Esophagus squamous epithelium (tissue), 5 donors: Measurements from ENCODE around the gene SEMA4D. TPM values are rescaled to one million over a fixed set of nuclear protein-coding genes. Genes with fewer than 3 reads are reported as not detected.

Experiments used
- DNase-seq: peaks from one replicate; lab custom pipeline; 2025; lab: John Stamatoyannopoulos, UW
- H3K27ac ChIP-seq, 4 donors: fragments of 200-600 bp; sonication (generic); one replicate each; pipeline ENCODE4 v1.5.1; 2016 to 2019; ENCODE audit warnings: mild to moderate bottlenecking in 1 of 4
- H3K27me3 ChIP-seq, 4 donors: fragments of 200-600 bp; sonication (generic); 1 replicate in 3 of 4; 2 replicates in 1 of 4; pipeline versions ENCODE4 v1.5.1 to v1.6.0; 2017 to 2021; ENCODE audit warnings: antibody characterized with exemption in 1 of 4
- H3K36me3 ChIP-seq, 3 donors: fragments of 200-600 bp; sonication (generic); one replicate each; pipeline ENCODE4 v1.5.1; 2016 to 2019
- H3K4me1 ChIP-seq, 3 donors: fragments of 200-600 bp; sonication (generic); one replicate each; pipeline ENCODE4 v1.5.1; 2017 to 2019
- H3K4me3 ChIP-seq, 4 donors: fragments of 200-600 bp; sonication (generic); 1 replicate in 3 of 4; 2 replicates in 1 of 4; pipeline ENCODE4 v1.5.1; 2016 to 2019; ENCODE audit warnings: mild to moderate bottlenecking in 2 of 4, moderate library complexity in 1 of 4
- H3K9me3 ChIP-seq, 3 donors: fragments of 200-600 bp; sonication (generic); one replicate each; pipeline ENCODE4 v1.5.1; 2016 to 2019
- CTCF ChIP-seq, 6 experiments: fragments of 450-650 bp in 4 of 6; fragments of 200-600 bp in 2 of 6; sonication (generic) in 2 of 6; IDR thresholded peaks; one replicate each; pipeline ENCODE4 v1.5.1; 2016 to 2019; ENCODE audit warnings: antibody characterized with exemption in 6 of 6, mild to moderate bottlenecking in 4 of 6, moderate library complexity in 4 of 6
- POLR2A ChIP-seq, 4 donors: fragments of 450-650 bp; IDR thresholded peaks; one replicate each; pipeline ENCODE4 v1.6.1; 2017; ENCODE audit warnings: antibody characterized with exemption in 4 of 4, mild to moderate bottlenecking in 4 of 4, moderate library complexity in 3 of 4
- WGBS, 2 donors: methylation state at CpG; one replicate each; pipeline ENCODE4 v1.1.5; 2018; 5-methylcytosine and 5-hydroxymethylcytosine counted together
- intact Hi-C: fragments of 100-400 bp; cut with DNase I; formaldehyde crosslinking; loops from one replicate; pipeline ENCODE4 v1.15.0; 2022
- total RNA-seq, 4 donors: library from RNA; depleted of rRNA; stranded (reverse); fragments of >200 nt; gene quantifications; one replicate each; pipeline ENCODE4 v1.1.0, GENCODE V29; 2016
- donor health status: DM: yes; HTN: yes; CAD: no.

The SEMA4D gene
- total RNA-seq, 4 donors from 2014 or later, result 12.8 to 52.0 (median 20.5) TPM

- Histone ChIP-seq H3K27ac (no peak overlapping the region), H3K27me3 (no peaks in the 10 kb centered on the region), H3K4me3 (no peak overlapping the region), H3K4me1 (peaks cover 0 to 7% (median 0%) of the 10 kb centered on the region in 3 donors), H3K36me3 (peaks cover 2 to 24% (median 11%) of the 10 kb centered on the region in 3 donors), H3K9me3 (no peaks in the 10 kb centered on the region)
- TF ChIP-seq CTCF (IDR thresholded peaks at IDR 0.05) (no peak), POLR2A (IDR thresholded peaks at IDR 0.05) (no peak)
- intact Hi-C loops, result no loop called here
- DNase-seq, result no peak
- 79 to 87% methylated on average over 3 of the region's 3 CpGs for whole genome bisulfite sequencing, 2 donors
These were observed 131.2 kb downstream of the SEMA4D start for GRCh38 chr9:89366711-89367110.

GRCh38 chr9:89365532-89365912, 132.4 kb downstream of the SEMA4D start:
- no peak overlapping the region for H3K4me3 ChIP-seq
- no peaks in the 10 kb centered on the region for H3K9me3 ChIP-seq
- 83 to 95% methylated on average over 2 of the region's 2 CpGs for WGBS, 2 donors
- no peak overlapping the region for H3K27ac ChIP-seq
- H3K4me1 ChIP-seq, result peaks cover 0 to 8% (median 0%) of the 10 kb centered on the region in 3 donors
- no peaks in the 10 kb centered on the region for H3K27me3 ChIP-seq
- TF ChIP-seq CTCF (IDR thresholded peaks at IDR 0.05) (no peak), POLR2A (IDR thresholded peaks at IDR 0.05) (no peak)
- intact Hi-C loops, result no loop called here
- DNase-seq, result no peak
- peaks cover 4 to 35% (median 21%) of the 10 kb centered on the region in 3 donors for H3K36me3 ChIP-seq

- H3K27ac ChIP-seq, result no peak overlapping the region
- 73 to 78% methylated on average over 5 to 9 of the region's 17 CpGs for WGBS, 2 donors
- peaks cover 4 to 42% (median 23%) of the 10 kb centered on the region in 3 donors for H3K36me3 ChIP-seq
- no peak for DNase-seq
- no peaks in the 10 kb centered on the region for H3K9me3 ChIP-seq
- no peak overlapping the region for H3K4me3 ChIP-seq
- peaks cover 0 to 14% (median 0%) of the 10 kb centered on the region in 3 donors for H3K4me1 ChIP-seq
- H3K27me3 ChIP-seq, result no peaks in the 10 kb centered on the region
- TF ChIP-seq POLR2A (IDR thresholded peaks at IDR 0.05) (no peak), CTCF (IDR thresholded peaks at IDR 0.05) (no peak)
- intact Hi-C loops, result no loop called here
These were observed 133.0 kb downstream of the SEMA4D start for GRCh38 chr9:89364666-89365531.

GRCh38 chr9:89363921-89364665, 133.8 kb downstream of the SEMA4D start:
- H3K27me3 ChIP-seq, result no peaks in the 10 kb centered on the region
- H3K27ac ChIP-seq, result no peak overlapping the region
- no peak for DNase-seq
- H3K36me3 ChIP-seq, result peaks cover 4 to 50% (median 23%) of the 10 kb centered on the region in 3 donors
- intact Hi-C loops, result no loop called here
- 71 to 81% methylated on average over 6 of the region's 9 CpGs for WGBS, 2 donors
- TF ChIP-seq POLR2A (IDR thresholded peaks at IDR 0.05), result no peak
- no peak for TF ChIP-seq CTCF (IDR thresholded peaks at IDR 0.05)
- no peak overlapping the region for H3K4me3 ChIP-seq
- H3K4me1 ChIP-seq, result peaks cover 0 to 19% (median 0%) of the 10 kb centered on the region in 3 donors
- no peaks in the 10 kb centered on the region for H3K9me3 ChIP-seq

- no peaks in the 10 kb centered on the region for H3K9me3 ChIP-seq
- intact Hi-C loops, result no loop called here
- H3K4me1 ChIP-seq, result peaks cover 0 to 19% (median 0%) of the 10 kb centered on the region in 3 donors
- TF ChIP-seq POLR2A (IDR thresholded peaks at IDR 0.05), result no peak
- no peak for TF ChIP-seq CTCF (IDR thresholded peaks at IDR 0.05)
- H3K4me3 ChIP-seq, result no peak overlapping the region
- 88 to 89% methylated on average over 6 of the region's 6 CpGs for WGBS, 2 donors
- H3K36me3 ChIP-seq, result peaks cover 4 to 58% (median 28%) of the 10 kb centered on the region in 3 donors
- H3K27ac ChIP-seq, result no peak overlapping the region
- no peak for DNase-seq
- no peaks in the 10 kb centered on the region for H3K27me3 ChIP-seq
These were observed 134.6 kb downstream of the SEMA4D start for GRCh38 chr9:89363311-89363670.
